DND-41 (cell line): Measurements from ENCODE around the gene GAST.

ENCODE experiments used
- ATAC-seq: fragments of 200-7000 bp; cut with Tn5 transposase; 3 replicates; pipeline ENCODE4 v1.9.1; 2021; ENCODE audit warnings: low read depth; ENCODE audit not compliant: insufficient read depth
- DNase-seq: peaks from one replicate; pipeline ENCODE4 v3.0.0-alpha.2; 2020
- H2AFZ ChIP-seq: 2 replicates; pipeline ENCODE4 v1.6.0; 2012; ENCODE audit warnings: low read depth, low read length
- H3K27ac ChIP-seq: 2 replicates; pipeline ENCODE4 v1.5.1; 2012; ENCODE audit warnings: low read length, inconsistent platforms
- H3K27me3 ChIP-seq: fragments of 200-600 bp; sonication (generic); 2 replicates; pipeline ENCODE4 v1.6.0; 2012; ENCODE audit warnings: low read length, mild to moderate bottlenecking, inconsistent platforms; ENCODE audit not compliant: insufficient read depth, poor library complexity
- H3K36me3 ChIP-seq: 2 replicates; pipeline ENCODE4 v1.5.1; 2012; ENCODE audit warnings: low read length, inconsistent platforms; ENCODE audit not compliant: insufficient read depth
- H3K4me1 ChIP-seq: 2 replicates; pipeline ENCODE4 v1.5.1; 2012; ENCODE audit warnings: mild to moderate bottlenecking, low read length; ENCODE audit not compliant: insufficient read depth
- H3K4me2 ChIP-seq: 2 replicates; pipeline ENCODE4 v1.6.0; 2012; ENCODE audit warnings: mild to moderate bottlenecking, moderate library complexity, low read length, inconsistent platforms; ENCODE audit not compliant: insufficient read depth
- H3K4me3 ChIP-seq, 2 experiments: fragments of 200-600 bp in 1 of 2; shearing (Covaris generic) in 1 of 2; 2 replicates each; pipeline ENCODE4 v1.5.1; 2012 to 2016; ENCODE audit warnings: inconsistent platforms in 2 of 2, low read length in 2 of 2, mild to moderate bottlenecking in 2 of 2, low read depth in 1 of 2, moderate library complexity in 1 of 2
- H3K79me2 ChIP-seq: 2 replicates; pipeline ENCODE4 v1.6.0; 2012; ENCODE audit warnings: low read length, inconsistent platforms; ENCODE audit not compliant: insufficient read depth
- H3K9ac ChIP-seq: 2 replicates; pipeline ENCODE4 v1.6.0; 2012; ENCODE audit warnings: low read depth, mild to moderate bottlenecking, inconsistent platforms, low read length, moderate library complexity
- H3K9me3 ChIP-seq: 2 replicates; pipeline ENCODE4 v1.5.1; 2012; ENCODE audit warnings: low read length, moderate library complexity, mild to moderate bottlenecking, inconsistent platforms; ENCODE audit not compliant: insufficient read depth, severe bottlenecking
- H4K20me1 ChIP-seq: 2 replicates; pipeline ENCODE4 v1.6.0; 2012; ENCODE audit warnings: low read length; ENCODE audit not compliant: insufficient read depth
- CTCF ChIP-seq: IDR thresholded peaks from 2 replicates; pipeline ENCODE4 v1.5.1; 2012; ENCODE audit warnings: borderline replicate concordance, low read length, moderate library complexity, mild to moderate bottlenecking; ENCODE audit not compliant: poor library complexity, severe bottlenecking; ENCODE audit errors: extremely low read depth
- EZH2 ChIP-seq: IDR thresholded peaks from 3 replicates; pipeline ENCODE4 v1.6.1; 2012; ENCODE audit warnings: borderline replicate concordance, low read depth, mild to moderate bottlenecking, moderate library complexity, low read length, inconsistent platforms; ENCODE audit not compliant: severe bottlenecking

GAST gene

GRCh38 chr17:41762391-41762790, 50.3 kb downstream of the GAST start:
- no peak overlapping the region for H3K27ac ChIP-seq
- no peaks in the 10 kb centered on the region for H3K36me3 ChIP-seq
- H3K4me3 ChIP-seq, result no peak overlapping the region
- H3K9me3 ChIP-seq, result no peaks in the 10 kb centered on the region
- H3K4me1 ChIP-seq, result no peaks in the 10 kb centered on the region
- H2AFZ ChIP-seq, result no peak overlapping the region
- TF ChIP-seq EZH2, result no peak
- TF ChIP-seq CTCF, result no peak
- DNase-seq, result no peak
- H4K20me1 ChIP-seq, result no peaks in the 10 kb centered on the region
- no peak overlapping the region for H3K9ac ChIP-seq
- no peaks in the 10 kb centered on the region for H3K79me2 ChIP-seq
- ATAC-seq, result no peak
- H3K4me2 ChIP-seq, result no peak overlapping the region
- H3K27me3 ChIP-seq, result no peaks in the 10 kb centered on the region

GRCh38 chr17:41762841-41763240, 50.7 kb downstream of the GAST start:
- Histone ChIP-seq H3K4me3 (no peak overlapping the region), H3K4me2 (no peak overlapping the region), H3K27ac (no peak overlapping the region), H2AFZ (no peak overlapping the region), H3K27me3 (no peaks in the 10 kb centered on the region), H3K9ac (no peak overlapping the region), H3K4me1 (no peaks in the 10 kb centered on the region), H4K20me1 (no peaks in the 10 kb centered on the region), H3K36me3 (no peaks in the 10 kb centered on the region), H3K9me3 (no peaks in the 10 kb centered on the region), H3K79me2 (no peaks in the 10 kb centered on the region)
- TF ChIP-seq EZH2 (no peak), CTCF (no peak)
- DNase-seq, result no peak
- no peak for ATAC-seq

GRCh38 chr17:41763327-41763726, 51.2 kb downstream of the GAST start:
- DNase-seq (no peak), ATAC-seq (no peak)
- H4K20me1 ChIP-seq, result no peaks in the 10 kb centered on the region
- H3K9me3 ChIP-seq, result no peaks in the 10 kb centered on the region
- H3K4me3 ChIP-seq, result no peak overlapping the region
- no peak overlapping the region for H3K4me2 ChIP-seq
- no peaks in the 10 kb centered on the region for H3K4me1 ChIP-seq
- no peak overlapping the region for H2AFZ ChIP-seq
- H3K9ac ChIP-seq, result no peak overlapping the region
- TF ChIP-seq CTCF (no peak), EZH2 (no peak)
- no peaks in the 10 kb centered on the region for H3K36me3 ChIP-seq
- H3K27me3 ChIP-seq, result no peaks in the 10 kb centered on the region
- H3K79me2 ChIP-seq, result no peaks in the 10 kb centered on the region
- H3K27ac ChIP-seq, result no peak overlapping the region
